Measurements from ENCODE around the gene SERPIND1.

GRCh38 chr22:20750461-20751184 lies 23.3 kb upstream of the SERPIND1 start:
- no peak for TF ChIP-seq CTCF (IDR thresholded peaks at IDR 0.05)
- no peak for TF ChIP-seq EP300 (IDR thresholded peaks at IDR 0.05)
- TF ChIP-seq POLR2AphosphoS5 (IDR thresholded peaks at IDR 0.05): no peak
- no peak for TF ChIP-seq POLR2A (IDR thresholded peaks at IDR 0.05)

Measured in upper lobe of left lung (tissue), 4 donors.